WTC11 (cell line): ENCODE data around the gene CTNND2. TPM values are rescaled to one million over a fixed set of nuclear protein-coding genes. Genes with fewer than 3 reads are reported as not detected.
A peak's percentile ranks its signal among the peaks of the same experiment; 100 is the strongest.

Experiments used
- ATAC-seq: fragments of 200-7000 bp; cut with Tn5 transposase; 2 replicates; pipeline ENCODE4 v1.10.0; 2021; ENCODE audit warnings: mild to moderate bottlenecking, moderate library complexity
- CTCF ChIA-PET: fragments of 300-600 bp; sonication (Branson Sonifier 250); formaldehyde crosslinking; loops from one replicate; lab custom pipeline; 2021; ENCODE audit warnings: antibody characterized with exemption; lab: Charles Lee
- POLR2A ChIA-PET: fragments of 350-600 bp; sonication (Branson Sonifier 250); formaldehyde crosslinking; loops from one replicate; lab custom pipeline; 2021; ENCODE audit warnings: antibody characterized with exemption; lab: Charles Lee
- DNase-seq: peaks from one replicate; pipeline ENCODE4 v3.0.0; 2021; ENCODE audit warnings: low spot score
- H3K27ac Mint-ChIP-seq: 2 replicates; pipeline ENCODE4 v1.8.0; 2021; ENCODE audit warnings: mixed read lengths
- H3K27me3 Mint-ChIP-seq: 2 replicates; pipeline ENCODE4 v1.8.0; 2021; ENCODE audit warnings: low read depth, mild to moderate bottlenecking, moderate library complexity, mixed read lengths
- H3K36me3 Mint-ChIP-seq: 2 replicates; pipeline ENCODE4 v1.8.0; 2021; ENCODE audit warnings: mixed read lengths
- H3K4me1 Mint-ChIP-seq: 2 replicates; pipeline ENCODE4 v1.8.0; 2022; ENCODE audit warnings: mixed read lengths
- H3K4me3 Mint-ChIP-seq: 2 replicates; pipeline ENCODE4 v1.8.0; 2021; ENCODE audit warnings: mild to moderate bottlenecking, moderate library complexity, mixed read lengths
- H3K9me3 Mint-ChIP-seq: 2 replicates; pipeline ENCODE4 v1.8.0; 2021; ENCODE audit warnings: mixed read lengths
- ATF1 ChIP-seq: sonication (generic); formaldehyde crosslinking; IDR thresholded peaks from 2 replicates; pipeline ENCODE4 v1.8.1; 2023; ENCODE audit warnings: mild to moderate bottlenecking, moderate library complexity, missing genetic modification reagents
- CREB1 ChIP-seq: sonication (generic); formaldehyde crosslinking; IDR thresholded peaks from 2 replicates; pipeline ENCODE4 v1.8.0; 2023; ENCODE audit warnings: mild to moderate bottlenecking, missing genetic modification reagents
- CREM ChIP-seq: sonication (generic); formaldehyde crosslinking; IDR thresholded peaks from 2 replicates; pipeline ENCODE4 v1.8.1; 2022; ENCODE audit warnings: mild to moderate bottlenecking, missing genetic modification reagents, moderate library complexity
- ELF4 ChIP-seq: sonication (generic); formaldehyde crosslinking; IDR thresholded peaks from 2 replicates; pipeline ENCODE4 v1.8.1; 2022; ENCODE audit warnings: low read depth, mild to moderate bottlenecking, moderate library complexity, missing genetic modification reagents
- EMX1 ChIP-seq: fragments of 250-450 bp; sonication (Bioruptor Pico); IDR thresholded peaks from 2 replicates; pipeline ENCODE4 v1.8.0; 2021; ENCODE audit warnings: mild to moderate bottlenecking
- FOXK1 ChIP-seq: sonication (generic); formaldehyde crosslinking; IDR thresholded peaks from 2 replicates; pipeline ENCODE4 v1.8.0; 2022; ENCODE audit warnings: mild to moderate bottlenecking, moderate library complexity, missing genetic modification reagents
- IRF2 ChIP-seq: sonication (generic); formaldehyde crosslinking; IDR thresholded peaks from 2 replicates; pipeline ENCODE4 v1.8.0; 2022; ENCODE audit warnings: low read depth, missing genetic modification reagents, borderline replicate concordance
- JUN ChIP-seq: sonication (generic); formaldehyde crosslinking; IDR thresholded peaks from 2 replicates; pipeline ENCODE4 v1.8.0; 2023; ENCODE audit warnings: mild to moderate bottlenecking, missing genetic modification reagents
- KAT7 ChIP-seq: sonication (generic); formaldehyde crosslinking; IDR thresholded peaks from 2 replicates; pipeline ENCODE4 v1.8.1; 2023; ENCODE audit warnings: missing genetic modification reagents, mild to moderate bottlenecking, borderline replicate concordance
- MXD4 ChIP-seq: fragments of 250-450 bp; sonication (Bioruptor Pico); IDR thresholded peaks from 2 replicates; pipeline ENCODE4 v1.8.0; 2021; ENCODE audit warnings: mild to moderate bottlenecking, moderate library complexity, borderline replicate concordance
- NFYB ChIP-seq: sonication (generic); formaldehyde crosslinking; conservative IDR thresholded peaks from 2 replicates; pipeline ENCODE4 v1.8.0; 2022; ENCODE audit warnings: low read depth, missing genetic modification reagents
- NR2C2 ChIP-seq: sonication (generic); formaldehyde crosslinking; IDR thresholded peaks from 2 replicates; pipeline ENCODE4 v1.8.0; 2022; ENCODE audit warnings: mild to moderate bottlenecking, missing genetic modification reagents
- OVOL2 ChIP-seq: fragments of 250-450 bp; sonication (Bioruptor Pico); IDR thresholded peaks from 2 replicates; pipeline ENCODE4 v1.9.0; 2021; ENCODE audit warnings: mild to moderate bottlenecking, borderline replicate concordance
- PRRX2 ChIP-seq: fragments of 250-450 bp; sonication (Bioruptor Pico); IDR thresholded peaks from 2 replicates; pipeline ENCODE4 v1.8.0; 2021; ENCODE audit warnings: mild to moderate bottlenecking
- RELA ChIP-seq: sonication (generic); formaldehyde crosslinking; IDR thresholded peaks from 2 replicates; pipeline ENCODE4 v1.8.1; 2022; ENCODE audit warnings: missing genetic modification reagents, mild to moderate bottlenecking, borderline replicate concordance
- SMAD4 ChIP-seq: sonication (generic); formaldehyde crosslinking; IDR thresholded peaks from 2 replicates; pipeline ENCODE4 v1.8.0; 2022; ENCODE audit warnings: mild to moderate bottlenecking, missing genetic modification reagents
- SOX15 ChIP-seq: fragments of 250-450 bp; sonication (Bioruptor Pico); IDR thresholded peaks from 2 replicates; pipeline ENCODE4 v1.9.0; 2021; ENCODE audit warnings: mild to moderate bottlenecking
- SP1 ChIP-seq: sonication (generic); formaldehyde crosslinking; conservative IDR thresholded peaks from 2 replicates; pipeline ENCODE4 v1.8.1; 2022; ENCODE audit warnings: missing genetic modification reagents
- TP53 ChIP-seq: sonication (generic); formaldehyde crosslinking; IDR thresholded peaks from 2 replicates; pipeline ENCODE4 v1.8.1; 2023; ENCODE audit warnings: mild to moderate bottlenecking, missing genetic modification reagents
- ZNF232 ChIP-seq: sonication (generic); formaldehyde crosslinking; IDR thresholded peaks from 2 replicates; pipeline ENCODE4 v1.8.0; 2022; ENCODE audit warnings: mild to moderate bottlenecking, missing genetic modification reagents
- ZNF263 ChIP-seq: sonication (generic); formaldehyde crosslinking; IDR thresholded peaks from 2 replicates; pipeline ENCODE4 v1.8.1; 2022; ENCODE audit warnings: low read depth, mild to moderate bottlenecking, moderate library complexity, missing genetic modification reagents
- ZNF416 ChIP-seq: fragments of 250-450 bp; sonication (Bioruptor Pico); IDR thresholded peaks from 2 replicates; pipeline ENCODE4 v1.9.0; 2021; ENCODE audit warnings: mild to moderate bottlenecking, inconsistent platforms
- ZNF423 ChIP-seq: fragments of 250-450 bp; sonication (Bioruptor Pico); IDR thresholded peaks from 2 replicates; pipeline ENCODE4 v2.1.2; 2022; ENCODE audit warnings: mild to moderate bottlenecking, moderate library complexity
- total RNA-seq: library from RNA; stranded (reverse); gene quantifications from 3 replicates; pipeline ENCODE4 v1.2.3, GENCODE V29; 2021
- TF ChIP-seq, protein P1 (sequence below): fragments of 200-600 bp; IDR thresholded peaks from 2 replicates; pipeline ENCODE4 v1.8.0; 2022; ENCODE audit warnings: antibody characterized with exemption
- TF ChIP-seq, protein P2 (sequence below): sonication (generic); formaldehyde crosslinking; IDR thresholded peaks from 2 replicates; pipeline ENCODE4 v1.8.0; 2022; ENCODE audit warnings: mild to moderate bottlenecking, missing genetic modification reagents
- TF ChIP-seq, protein P3 (sequence below): sonication (generic); formaldehyde crosslinking; IDR thresholded peaks from 2 replicates; pipeline ENCODE4 v1.8.1; 2022; ENCODE audit warnings: low read depth, mild to moderate bottlenecking, moderate library complexity, missing genetic modification reagents, borderline replicate concordance
- TF ChIP-seq, protein P4 (sequence below): fragments of 250-450 bp; sonication (Bioruptor Pico); IDR thresholded peaks from 2 replicates; pipeline ENCODE4 v2.1.2; 2022; ENCODE audit warnings: mild to moderate bottlenecking, moderate library complexity
- TF ChIP-seq, protein P5 (sequence below): sonication (generic); formaldehyde crosslinking; IDR thresholded peaks from 2 replicates; pipeline ENCODE4 v1.8.1; 2022; ENCODE audit warnings: mild to moderate bottlenecking, moderate library complexity, missing genetic modification reagents
- TF ChIP-seq, protein P6 (sequence below): sonication (generic); formaldehyde crosslinking; IDR thresholded peaks from 2 replicates; pipeline ENCODE4 v1.8.0; 2022; ENCODE audit warnings: mild to moderate bottlenecking, missing genetic modification reagents

The CTNND2 gene
- total RNA-seq, 1 experiment from 2014 or later: 11.9 TPM

DNA sequence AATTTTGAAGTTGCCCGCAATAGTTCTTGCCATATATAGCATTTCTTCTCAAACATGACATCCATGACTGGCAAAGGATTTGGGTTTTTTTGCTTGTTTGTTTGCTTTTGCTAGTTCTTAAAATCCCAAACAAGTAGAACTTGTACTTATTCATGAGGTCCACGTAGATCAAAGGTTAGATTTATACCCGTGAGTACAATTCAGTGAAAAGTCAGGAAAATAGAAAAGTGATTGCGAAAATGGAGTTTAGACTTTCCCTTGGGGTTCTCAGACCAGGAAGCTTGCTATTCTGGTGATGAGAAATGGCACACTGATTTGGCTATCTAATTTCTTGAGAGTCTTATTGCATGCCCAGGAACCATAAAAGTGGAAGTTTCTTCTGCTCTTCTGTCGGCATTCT lies 304.7 kb downstream of the CTNND2 start:
- DNase-seq: no peak
- no peak overlapping the region for H3K27ac Mint-ChIP-seq
- H3K4me1 Mint-ChIP-seq: peaks cover 19% of the 10 kb centered on the region
- peaks cover 8% of the 10 kb centered on the region for H3K9me3 Mint-ChIP-seq
- ChIA-PET POLR2A (no interaction called here), CTCF (no interaction called here)
- no peak overlapping the region for H3K4me3 Mint-ChIP-seq
- TF ChIP-seq ATF1 (CRISPR knock-in tag): no peak
- TF ChIP-seq, protein P1, sequence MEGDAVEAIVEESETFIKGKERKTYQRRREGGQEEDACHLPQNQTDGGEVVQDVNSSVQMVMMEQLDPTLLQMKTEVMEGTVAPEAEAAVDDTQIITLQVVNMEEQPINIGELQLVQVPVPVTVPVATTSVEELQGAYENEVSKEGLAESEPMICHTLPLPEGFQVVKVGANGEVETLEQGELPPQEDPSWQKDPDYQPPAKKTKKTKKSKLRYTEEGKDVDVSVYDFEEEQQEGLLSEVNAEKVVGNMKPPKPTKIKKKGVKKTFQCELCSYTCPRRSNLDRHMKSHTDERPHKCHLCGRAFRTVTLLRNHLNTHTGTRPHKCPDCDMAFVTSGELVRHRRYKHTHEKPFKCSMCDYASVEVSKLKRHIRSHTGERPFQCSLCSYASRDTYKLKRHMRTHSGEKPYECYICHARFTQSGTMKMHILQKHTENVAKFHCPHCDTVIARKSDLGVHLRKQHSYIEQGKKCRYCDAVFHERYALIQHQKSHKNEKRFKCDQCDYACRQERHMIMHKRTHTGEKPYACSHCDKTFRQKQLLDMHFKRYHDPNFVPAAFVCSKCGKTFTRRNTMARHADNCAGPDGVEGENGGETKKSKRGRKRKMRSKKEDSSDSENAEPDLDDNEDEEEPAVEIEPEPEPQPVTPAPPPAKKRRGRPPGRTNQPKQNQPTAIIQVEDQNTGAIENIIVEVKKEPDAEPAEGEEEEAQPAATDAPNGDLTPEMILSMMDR: no peak
- TF ChIP-seq, protein P2, sequence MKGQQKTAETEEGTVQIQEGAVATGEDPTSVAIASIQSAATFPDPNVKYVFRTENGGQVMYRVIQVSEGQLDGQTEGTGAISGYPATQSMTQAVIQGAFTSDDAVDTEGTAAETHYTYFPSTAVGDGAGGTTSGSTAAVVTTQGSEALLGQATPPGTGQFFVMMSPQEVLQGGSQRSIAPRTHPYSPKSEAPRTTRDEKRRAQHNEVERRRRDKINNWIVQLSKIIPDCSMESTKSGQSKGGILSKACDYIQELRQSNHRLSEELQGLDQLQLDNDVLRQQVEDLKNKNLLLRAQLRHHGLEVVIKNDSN: no peak
- no peak for TF ChIP-seq ZNF416 (CRISPR knock-in tag)
- no peak for TF ChIP-seq ZNF423 (CRISPR knock-in tag)
- TF ChIP-seq PRRX2 (CRISPR knock-in tag): no peak
- TF ChIP-seq OVOL2 (CRISPR knock-in tag): no peak
- no peak for TF ChIP-seq SMAD4
- no peak for TF ChIP-seq NFYB
- no peak for TF ChIP-seq SOX15 (CRISPR knock-in tag)
- TF ChIP-seq, protein P3, sequence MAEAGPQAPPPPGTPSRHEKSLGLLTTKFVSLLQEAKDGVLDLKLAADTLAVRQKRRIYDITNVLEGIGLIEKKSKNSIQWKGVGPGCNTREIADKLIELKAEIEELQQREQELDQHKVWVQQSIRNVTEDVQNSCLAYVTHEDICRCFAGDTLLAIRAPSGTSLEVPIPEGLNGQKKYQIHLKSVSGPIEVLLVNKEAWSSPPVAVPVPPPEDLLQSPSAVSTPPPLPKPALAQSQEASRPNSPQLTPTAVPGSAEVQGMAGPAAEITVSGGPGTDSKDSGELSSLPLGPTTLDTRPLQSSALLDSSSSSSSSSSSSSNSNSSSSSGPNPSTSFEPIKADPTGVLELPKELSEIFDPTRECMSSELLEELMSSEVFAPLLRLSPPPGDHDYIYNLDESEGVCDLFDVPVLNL: no peak
- TF ChIP-seq, protein P4, sequence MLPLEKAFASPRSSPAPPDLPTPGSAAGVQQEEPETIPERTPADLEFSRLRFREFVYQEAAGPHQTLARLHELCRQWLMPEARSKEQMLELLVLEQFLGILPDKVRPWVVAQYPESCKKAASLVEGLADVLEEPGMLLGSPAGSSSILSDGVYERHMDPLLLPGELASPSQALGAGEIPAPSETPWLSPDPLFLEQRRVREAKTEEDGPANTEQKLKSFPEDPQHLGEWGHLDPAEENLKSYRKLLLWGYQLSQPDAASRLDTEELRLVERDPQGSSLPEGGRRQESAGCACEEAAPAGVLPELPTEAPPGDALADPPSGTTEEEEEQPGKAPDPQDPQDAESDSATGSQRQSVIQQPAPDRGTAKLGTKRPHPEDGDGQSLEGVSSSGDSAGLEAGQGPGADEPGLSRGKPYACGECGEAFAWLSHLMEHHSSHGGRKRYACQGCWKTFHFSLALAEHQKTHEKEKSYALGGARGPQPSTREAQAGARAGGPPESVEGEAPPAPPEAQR: no peak
- no peak for TF ChIP-seq CREM
- TF ChIP-seq TP53 (CRISPR knock-in tag): no peak
- TF ChIP-seq MXD4 (CRISPR knock-in tag): no peak
- TF ChIP-seq, protein P5, sequence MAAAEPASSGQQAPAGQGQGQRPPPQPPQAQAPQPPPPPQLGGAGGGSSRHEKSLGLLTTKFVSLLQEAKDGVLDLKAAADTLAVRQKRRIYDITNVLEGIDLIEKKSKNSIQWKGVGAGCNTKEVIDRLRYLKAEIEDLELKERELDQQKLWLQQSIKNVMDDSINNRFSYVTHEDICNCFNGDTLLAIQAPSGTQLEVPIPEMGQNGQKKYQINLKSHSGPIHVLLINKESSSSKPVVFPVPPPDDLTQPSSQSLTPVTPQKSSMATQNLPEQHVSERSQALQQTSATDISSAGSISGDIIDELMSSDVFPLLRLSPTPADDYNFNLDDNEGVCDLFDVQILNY: no peak
- no peak for TF ChIP-seq ZNF263 (CRISPR knock-in tag)
- no peak for TF ChIP-seq ELF4
- H3K36me3 Mint-ChIP-seq: no peaks in the 10 kb centered on the region
- no peak for ATAC-seq
- H3K27me3 Mint-ChIP-seq: no peaks in the 10 kb centered on the region

DNA sequence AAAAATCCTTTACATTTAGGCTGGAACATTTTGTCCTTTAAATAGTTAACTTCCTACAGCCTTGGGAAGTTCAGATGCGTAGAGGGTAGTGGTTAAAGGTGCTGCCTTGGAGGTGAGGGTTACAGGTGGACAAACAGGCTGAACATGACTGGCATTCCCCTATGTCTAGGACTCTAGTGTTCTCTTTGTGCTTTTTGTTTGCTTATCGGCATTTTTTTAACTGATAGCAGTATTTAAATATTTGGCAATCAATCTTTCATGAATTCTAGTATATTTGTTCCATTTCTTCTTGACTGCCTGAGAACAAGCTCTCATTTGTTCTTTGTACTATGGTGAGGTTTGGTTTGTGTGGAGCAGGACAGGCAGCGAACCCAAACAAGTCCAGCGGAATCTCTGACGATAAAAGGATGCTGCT lies 307.6 kb downstream of the CTNND2 start:
- DNase-seq (no peak), ATAC-seq (peak; percentile 26; the same call in 1 of the 2 replicates)
- no peak for TF ChIP-seq SP1 (CRISPR knock-in tag)
- TF ChIP-seq FOXK1 (CRISPR knock-in tag): no peak
- no peak for TF ChIP-seq NR2C2
- TF ChIP-seq EMX1 (CRISPR knock-in tag): no peak
- no peak for TF ChIP-seq IRF2 (CRISPR knock-in tag)
- TF ChIP-seq RELA: no peak
- TF ChIP-seq, protein P6, sequence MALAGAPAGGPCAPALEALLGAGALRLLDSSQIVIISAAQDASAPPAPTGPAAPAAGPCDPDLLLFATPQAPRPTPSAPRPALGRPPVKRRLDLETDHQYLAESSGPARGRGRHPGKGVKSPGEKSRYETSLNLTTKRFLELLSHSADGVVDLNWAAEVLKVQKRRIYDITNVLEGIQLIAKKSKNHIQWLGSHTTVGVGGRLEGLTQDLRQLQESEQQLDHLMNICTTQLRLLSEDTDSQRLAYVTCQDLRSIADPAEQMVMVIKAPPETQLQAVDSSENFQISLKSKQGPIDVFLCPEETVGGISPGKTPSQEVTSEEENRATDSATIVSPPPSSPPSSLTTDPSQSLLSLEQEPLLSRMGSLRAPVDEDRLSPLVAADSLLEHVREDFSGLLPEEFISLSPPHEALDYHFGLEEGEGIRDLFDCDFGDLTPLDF (CRISPR knock-in tag): no peak
- no peak for TF ChIP-seq NFYB
- no peak for TF ChIP-seq KAT7 (CRISPR knock-in tag)
- no peak for TF ChIP-seq PRRX2 (CRISPR knock-in tag)
- no peak for TF ChIP-seq JUN (CRISPR knock-in tag)
- TF ChIP-seq, protein P1: no peak
- no peak for TF ChIP-seq CREB1 (CRISPR knock-in tag)
- TF ChIP-seq ZNF232 (CRISPR knock-in tag): no peak
- no peaks in the 10 kb centered on the region for H3K36me3 Mint-ChIP-seq
- ChIA-PET POLR2A (no interaction called here), CTCF (no interaction called here)
- H3K4me3 Mint-ChIP-seq: no peak overlapping the region
- no peak overlapping the region; the same call in 1 of the 2 replicates for H3K27ac Mint-ChIP-seq
- H3K27me3 Mint-ChIP-seq: no peaks in the 10 kb centered on the region
- peaks cover 29% of the 10 kb centered on the region for H3K4me1 Mint-ChIP-seq
- H3K9me3 Mint-ChIP-seq: peaks cover 8% of the 10 kb centered on the region
